KOPT-K1 (cell line): Measurements from ENCODE around the gene EXOC4.

ENCODE experiments used
- H3K27ac ChIP-seq: fragments of 200-600 bp; sonication (generic); 2 replicates; pipeline ENCODE4 v1.5.1; 2016; ENCODE audit warnings: antibody characterized with exemption, mild to moderate bottlenecking, low read depth, low read length; ENCODE audit not compliant: poor library complexity, severe bottlenecking
- H3K36me3 ChIP-seq: fragments of 200-600 bp; sonication (generic); 2 replicates; pipeline ENCODE4 v1.5.1; 2017; ENCODE audit warnings: antibody characterized with exemption, mild to moderate bottlenecking, low read length, moderate library complexity; ENCODE audit not compliant: insufficient read depth
- H3K9me3 ChIP-seq: fragments of 200-600 bp; sonication (generic); 2 replicates; pipeline ENCODE4 v1.5.1; 2017; ENCODE audit warnings: antibody characterized with exemption, low read length, mild to moderate bottlenecking; ENCODE audit not compliant: insufficient read depth, poor library complexity, severe bottlenecking

EXOC4 gene

DNA sequence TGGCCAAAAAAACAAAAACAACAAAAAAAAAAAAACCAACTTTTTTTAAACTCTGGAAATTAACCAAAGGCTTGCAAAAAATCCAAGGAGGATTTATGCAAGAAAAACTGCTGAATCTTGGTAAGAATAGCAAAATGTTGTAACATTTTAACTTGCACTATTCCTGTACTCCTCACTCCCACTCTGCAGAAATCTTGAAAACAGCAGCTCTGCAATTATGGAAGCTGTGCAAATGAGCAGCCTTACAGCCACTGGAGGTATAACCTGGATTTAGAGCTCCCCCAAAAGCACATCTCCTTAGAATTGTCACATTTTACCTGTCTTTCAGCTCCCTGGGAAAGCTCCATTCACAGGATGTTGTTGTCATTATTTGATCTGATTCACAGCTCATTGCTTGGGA, 832.4 kb downstream of the EXOC4 start:
- H3K9me3 ChIP-seq: peaks cover 37% of the 10 kb centered on the region
- no peak overlapping the region for H3K27ac ChIP-seq

GRCh38 chr7:134086998-134087735, 834.3 kb downstream of the EXOC4 start:
- H3K27ac ChIP-seq: no peak overlapping the region
- H3K9me3 ChIP-seq: peaks cover 44% of the 10 kb centered on the region
- H3K36me3 ChIP-seq: no peaks in the 10 kb centered on the region

More for the DNA sequence above, 832.4 kb downstream of the EXOC4 start:
- no peaks in the 10 kb centered on the region for H3K36me3 ChIP-seq

- Histone ChIP-seq H3K9me3 (peaks cover 44% of the 10 kb centered on the region), H3K36me3 (no peaks in the 10 kb centered on the region), H3K27ac (no peak overlapping the region)
Observed at GRCh38 chr7:134088199-134088598, 835.3 kb downstream of the EXOC4 start.

GRCh38 chr7:134089446-134089845, 836.6 kb downstream of the EXOC4 start:
- no peak overlapping the region for H3K27ac ChIP-seq
- H3K9me3 ChIP-seq: peaks cover 44% of the 10 kb centered on the region
- no peaks in the 10 kb centered on the region for H3K36me3 ChIP-seq

DNA sequence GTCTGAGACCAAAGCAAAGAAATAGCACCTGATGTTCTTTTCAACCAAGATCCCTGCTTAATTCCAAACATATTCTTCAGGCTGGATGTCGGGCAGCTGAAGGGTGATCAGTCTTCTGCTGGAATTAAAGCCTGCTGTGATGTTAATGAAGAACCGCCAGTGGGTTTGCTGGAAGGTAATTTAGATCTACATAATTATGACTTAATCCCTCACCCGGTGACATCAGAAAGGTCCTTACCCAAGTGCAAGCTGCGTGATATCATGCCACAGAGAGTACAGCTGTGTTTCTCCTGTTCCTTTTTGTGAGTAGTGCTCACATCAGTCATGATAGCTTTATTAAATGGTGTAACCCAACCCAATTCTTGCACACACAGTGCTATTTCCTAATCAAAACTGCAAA, 845.2 kb downstream of the EXOC4 start:
- Histone ChIP-seq H3K36me3 (no peaks in the 10 kb centered on the region), H3K27ac (no peak overlapping the region), H3K9me3 (no peaks in the 10 kb centered on the region)

DNA sequence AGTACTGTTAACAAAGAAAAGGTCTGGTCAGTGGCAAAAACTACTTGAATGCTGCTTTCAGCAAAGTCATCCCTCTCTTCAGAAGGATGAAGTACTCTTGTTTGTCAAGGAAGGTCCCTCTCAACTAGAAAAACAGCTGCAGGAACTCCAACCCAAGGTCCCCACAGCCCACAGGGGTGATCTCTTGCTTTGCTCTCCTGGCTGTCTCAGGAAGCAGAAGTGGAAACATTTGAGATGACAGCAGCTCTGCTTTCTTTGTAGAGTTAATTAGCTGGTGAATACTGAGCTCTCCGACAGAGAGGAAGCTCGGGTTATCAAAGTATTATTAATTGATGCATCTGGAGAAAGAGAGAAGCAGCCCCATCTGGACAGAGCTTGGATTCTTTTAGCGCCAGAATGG, 848.8 kb downstream of the EXOC4 start:
- Histone ChIP-seq H3K9me3 (no peaks in the 10 kb centered on the region), H3K27ac (no peak overlapping the region), H3K36me3 (no peaks in the 10 kb centered on the region)

- H3K27ac ChIP-seq: no peak overlapping the region
- H3K36me3 ChIP-seq: no peaks in the 10 kb centered on the region
Observed at GRCh38 chr7:134104166-134104565, 851.3 kb downstream of the EXOC4 start.

GRCh38 chr7:134105841-134106240, 853.0 kb downstream of the EXOC4 start:
- Histone ChIP-seq H3K36me3 (no peaks in the 10 kb centered on the region), H3K9me3 (no peaks in the 10 kb centered on the region), H3K27ac (no peak overlapping the region)

More at GRCh38 chr7:134104166-134104565, 851.3 kb downstream of the EXOC4 start:
- H3K9me3 ChIP-seq: no peaks in the 10 kb centered on the region

DNA sequence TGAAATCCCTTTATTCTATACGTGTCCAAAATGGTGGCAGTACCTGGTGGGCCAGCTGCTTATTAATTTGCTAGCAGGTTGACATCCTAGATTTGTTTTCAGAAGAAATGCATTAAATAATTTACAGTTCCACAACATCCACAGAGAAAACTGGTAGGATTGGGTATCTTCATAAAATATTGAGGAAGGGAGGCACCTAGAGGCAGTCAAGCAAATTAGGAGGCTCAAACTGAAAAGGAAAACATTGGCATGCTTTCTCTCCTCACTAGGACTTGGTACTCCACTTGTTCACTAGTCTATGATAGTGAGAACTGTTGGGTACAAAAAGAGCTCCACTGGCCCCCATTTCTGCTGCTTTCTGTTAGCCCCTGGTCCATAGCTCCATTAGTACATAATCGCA, 855.9 kb downstream of the EXOC4 start:
- Histone ChIP-seq H3K27ac (no peak overlapping the region), H3K9me3 (no peaks in the 10 kb centered on the region), H3K36me3 (no peaks in the 10 kb centered on the region)

DNA sequence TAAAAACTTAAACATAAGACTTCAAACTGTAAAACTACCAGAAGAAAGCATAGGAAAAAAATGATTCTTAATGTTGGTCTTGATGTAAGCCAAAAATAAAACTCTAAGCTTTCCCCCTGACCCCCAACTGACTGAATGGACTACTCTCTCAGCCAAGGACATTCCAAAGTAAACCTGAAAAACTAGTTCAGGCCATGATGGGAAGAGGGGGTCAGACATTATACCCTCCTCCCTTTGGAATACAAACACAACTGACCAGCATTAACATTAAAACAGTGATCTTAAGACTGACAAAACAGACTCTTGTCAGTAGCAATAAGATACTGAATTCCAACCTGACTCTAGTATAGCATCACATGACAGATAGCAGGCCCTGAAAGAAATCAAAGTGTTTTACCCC, 860.8 kb downstream of the EXOC4 start:
- no peaks in the 10 kb centered on the region for H3K9me3 ChIP-seq
- H3K27ac ChIP-seq: no peak overlapping the region
- no peaks in the 10 kb centered on the region for H3K36me3 ChIP-seq

GRCh38 chr7:134114992-134115391, 862.1 kb downstream of the EXOC4 start:
- H3K27ac ChIP-seq: no peak overlapping the region
- H3K36me3 ChIP-seq: no peaks in the 10 kb centered on the region
- H3K9me3 ChIP-seq: no peaks in the 10 kb centered on the region
